Choroid plexus epithelial cell (primary cell): ENCODE results near the gene CLEC6A.
"Not testable (repeated sequence)": the region's sequence is repeated elsewhere in the genome, so short reads cannot be mapped to it uniquely, and the experiment has no call there.

Experiments used
- DNase-seq: peaks from one replicate; pipeline ENCODE4 v3.0.0-alpha.2; 2010; ENCODE audit warnings: low read depth
- H3K4me3 ChIP-seq: 2 replicates; pipeline ENCODE4 v1.5.1; 2011; ENCODE audit warnings: low read depth, mild to moderate bottlenecking, control low read depth, low read length, moderate library complexity
- TF ChIP-seq, protein P1 (sequence below): conservative IDR thresholded peaks from 2 replicates; pipeline ENCODE4 v1.5.1; 2011; ENCODE audit warnings: low read depth, mild to moderate bottlenecking, control low read depth, inconsistent platforms, low read length, moderate library complexity

Gene CLEC6A

DNA sequence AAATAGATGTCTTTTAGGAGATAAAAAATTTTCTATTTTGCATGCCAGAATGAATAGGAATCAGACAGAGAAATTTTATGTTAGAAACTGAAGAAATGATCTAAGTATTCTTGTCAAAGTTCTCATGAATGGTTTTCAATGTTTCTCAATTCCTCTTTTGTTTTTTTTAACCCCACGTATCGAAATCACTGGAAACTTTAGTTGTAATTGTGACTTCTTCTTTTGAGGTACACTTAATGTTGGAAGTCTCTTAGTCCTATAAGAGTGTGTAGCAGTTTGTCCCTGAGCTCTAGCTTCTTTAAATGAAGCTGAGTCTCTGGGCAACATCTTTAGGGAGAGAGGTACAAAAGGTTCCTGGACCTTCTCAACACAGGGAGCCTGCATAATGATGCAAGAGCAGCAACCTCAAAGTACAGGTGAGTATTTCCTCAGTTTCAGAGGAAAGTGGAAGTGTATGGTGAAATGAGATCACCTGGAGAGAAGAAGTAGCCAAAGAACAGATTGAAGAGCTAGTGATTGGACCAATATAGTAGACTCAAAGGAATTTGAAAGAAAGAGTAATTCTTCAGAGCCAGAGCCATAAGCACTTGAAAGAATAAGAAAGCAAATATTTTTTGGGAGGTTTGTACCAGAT, at the start of gene CLEC6A:
Gene CLEC6A, plus strand, starts transcription at position 236 of the 634 bp plus-strand sequence. Its CDS starts 150 bp downstream, at position 386.
- no peak for DNase-seq
- TF ChIP-seq, protein P1, sequence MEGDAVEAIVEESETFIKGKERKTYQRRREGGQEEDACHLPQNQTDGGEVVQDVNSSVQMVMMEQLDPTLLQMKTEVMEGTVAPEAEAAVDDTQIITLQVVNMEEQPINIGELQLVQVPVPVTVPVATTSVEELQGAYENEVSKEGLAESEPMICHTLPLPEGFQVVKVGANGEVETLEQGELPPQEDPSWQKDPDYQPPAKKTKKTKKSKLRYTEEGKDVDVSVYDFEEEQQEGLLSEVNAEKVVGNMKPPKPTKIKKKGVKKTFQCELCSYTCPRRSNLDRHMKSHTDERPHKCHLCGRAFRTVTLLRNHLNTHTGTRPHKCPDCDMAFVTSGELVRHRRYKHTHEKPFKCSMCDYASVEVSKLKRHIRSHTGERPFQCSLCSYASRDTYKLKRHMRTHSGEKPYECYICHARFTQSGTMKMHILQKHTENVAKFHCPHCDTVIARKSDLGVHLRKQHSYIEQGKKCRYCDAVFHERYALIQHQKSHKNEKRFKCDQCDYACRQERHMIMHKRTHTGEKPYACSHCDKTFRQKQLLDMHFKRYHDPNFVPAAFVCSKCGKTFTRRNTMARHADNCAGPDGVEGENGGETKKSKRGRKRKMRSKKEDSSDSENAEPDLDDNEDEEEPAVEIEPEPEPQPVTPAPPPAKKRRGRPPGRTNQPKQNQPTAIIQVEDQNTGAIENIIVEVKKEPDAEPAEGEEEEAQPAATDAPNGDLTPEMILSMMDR, result no peak
- H3K4me3 ChIP-seq, result no peak within 1 kb of the TSS

DNA sequence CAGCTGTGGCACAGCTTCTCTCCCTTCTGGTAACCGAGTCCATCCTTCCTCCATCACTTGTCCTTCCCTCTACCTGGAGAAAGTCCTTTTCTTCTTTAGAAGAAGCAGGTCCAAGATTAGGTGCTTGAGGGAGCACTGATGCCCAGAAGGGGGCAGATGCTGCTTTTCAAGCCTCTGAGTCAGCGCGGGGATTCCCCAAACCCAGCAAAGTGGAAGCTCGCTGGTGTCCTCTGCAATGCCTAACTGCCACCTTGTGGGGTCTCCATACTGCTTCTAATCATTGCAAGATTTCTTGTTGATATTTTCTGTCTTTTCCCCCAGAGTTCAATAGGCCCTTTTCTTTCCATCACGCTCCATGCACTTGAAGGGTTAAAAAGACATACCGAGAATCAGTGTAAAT, 36.2 kb upstream of the CLEC6A start:
- not testable (repeated sequence) for DNase-seq

DNA sequence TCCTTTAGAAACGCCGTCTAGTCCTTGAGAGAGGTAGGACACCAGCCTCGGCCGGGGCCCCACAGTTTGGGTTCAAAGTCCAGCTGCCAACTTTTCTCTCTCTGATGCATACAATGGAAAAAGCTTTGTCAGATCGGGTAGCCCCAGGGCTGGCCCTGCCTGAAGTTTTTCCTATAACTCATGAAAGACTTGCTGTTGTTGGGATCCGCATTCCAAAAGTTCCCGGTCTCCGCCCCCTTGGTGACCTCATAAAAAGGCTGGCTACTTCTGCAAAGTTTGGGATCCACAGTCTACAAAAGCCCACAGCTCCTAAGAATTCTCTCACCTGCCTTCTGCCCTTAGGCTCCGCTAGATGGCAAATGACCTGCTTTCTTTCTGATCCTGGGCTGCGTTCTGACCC, 35.3 kb upstream of the CLEC6A start:
- TF ChIP-seq, protein P1, result no peak
- no peak for DNase-seq
- no peak overlapping the region for H3K4me3 ChIP-seq

More for the DNA sequence above, 36.2 kb upstream of the CLEC6A start:
- H3K4me3 ChIP-seq, result not testable (repeated sequence)

DNA sequence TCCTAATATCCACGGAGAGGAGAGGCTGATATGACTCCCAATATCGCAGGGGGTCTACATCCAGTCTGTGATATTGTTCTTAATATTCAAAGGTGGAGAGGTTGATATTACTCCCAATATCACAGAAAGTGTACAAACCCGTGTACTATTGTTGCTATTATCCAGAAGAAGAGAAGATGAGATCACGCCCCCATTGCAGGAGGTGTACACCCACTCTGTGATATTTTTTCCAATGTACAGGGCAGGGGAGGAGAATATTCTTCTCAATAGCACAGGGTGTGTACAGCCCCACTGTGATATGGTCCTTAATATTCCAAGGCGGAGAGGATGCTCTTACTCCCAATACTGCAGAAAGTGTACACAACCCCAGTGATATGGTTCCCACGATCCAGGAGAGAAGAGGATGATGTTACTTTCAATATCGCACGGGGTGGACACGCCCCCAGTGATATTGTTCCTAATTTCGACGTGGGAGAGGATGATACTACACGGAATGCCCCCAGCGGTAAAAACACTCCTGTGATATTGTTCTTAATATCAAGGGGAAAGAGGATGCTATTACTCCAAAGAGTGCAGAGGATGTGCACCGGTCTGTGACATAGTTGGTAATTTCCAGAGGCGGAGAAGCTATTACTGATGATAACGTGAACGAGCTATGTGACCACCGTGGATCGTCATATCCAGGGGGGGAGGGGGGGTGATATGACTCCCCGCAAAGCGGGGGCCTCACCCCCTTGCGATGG, 11.1 kb upstream of the CLEC6A start:
- not testable (repeated sequence) for DNase-seq

DNA sequence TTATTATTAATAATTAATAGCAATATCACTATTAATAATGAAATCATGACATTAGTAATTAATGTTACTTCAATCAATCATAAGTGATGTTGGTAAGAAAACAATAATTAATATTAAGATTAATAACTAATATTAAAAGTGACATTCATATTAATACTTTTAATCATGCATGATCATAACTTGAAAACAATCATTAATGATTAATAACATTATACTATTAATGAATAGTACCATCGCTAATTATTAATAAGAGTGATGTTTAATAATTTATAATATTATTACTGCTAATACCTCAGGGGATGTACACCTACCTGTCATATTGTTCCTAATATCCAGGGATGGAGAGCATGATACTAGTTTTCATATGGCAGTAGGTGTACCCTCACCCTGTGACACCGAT, 10.0 kb upstream of the CLEC6A start:
- TF ChIP-seq, protein P1, result no peak
- DNase-seq, result no peak
- H3K4me3 ChIP-seq, result no peak overlapping the region

More for the DNA sequence above, 11.1 kb upstream of the CLEC6A start:
- H3K4me3 ChIP-seq, result not testable (repeated sequence)

DNA sequence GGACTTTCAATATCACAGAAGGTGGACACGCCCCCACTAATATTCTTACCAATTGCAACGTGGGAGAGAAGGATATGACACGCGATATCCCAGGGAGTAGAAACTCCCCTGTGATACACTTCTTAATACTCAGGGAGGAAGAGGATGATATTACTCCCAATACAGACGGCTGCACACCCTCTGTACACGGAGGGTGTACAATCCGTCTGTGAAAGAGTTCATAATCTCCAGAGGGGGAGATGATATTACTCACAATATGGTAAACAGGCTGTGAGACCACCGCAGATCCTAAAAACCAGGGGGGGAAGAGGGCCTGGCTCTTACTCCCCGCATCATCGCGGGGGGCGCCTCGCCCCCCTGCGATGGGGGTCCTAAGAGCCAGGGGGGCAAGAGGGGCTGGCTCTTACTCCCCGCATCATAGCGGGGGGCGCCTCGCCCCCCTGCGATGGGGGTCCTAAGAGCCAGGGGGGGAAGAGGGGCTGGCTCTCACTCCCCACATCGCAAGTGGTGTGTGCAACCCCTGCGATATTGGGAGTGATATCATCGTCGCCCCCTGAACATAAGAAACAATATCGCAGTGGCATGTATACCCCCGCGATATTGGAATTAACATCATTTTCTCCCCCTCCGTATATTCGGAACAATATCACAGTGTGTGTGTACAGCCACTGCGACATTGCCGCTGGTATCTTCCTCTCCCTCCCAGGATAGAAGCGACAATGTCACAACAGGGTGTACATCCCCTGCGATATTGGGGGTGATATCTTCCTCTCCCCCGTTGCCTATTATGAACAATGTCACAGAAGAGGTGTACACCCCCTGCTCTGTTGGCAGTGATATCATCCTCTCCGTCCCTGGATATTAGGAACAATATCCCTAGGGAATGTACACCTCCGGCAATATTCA, 8.9 kb upstream of the CLEC6A start:
- TF ChIP-seq, protein P1, result no peak
- no peak for DNase-seq
- H3K4me3 ChIP-seq, result no peak overlapping the region

DNA sequence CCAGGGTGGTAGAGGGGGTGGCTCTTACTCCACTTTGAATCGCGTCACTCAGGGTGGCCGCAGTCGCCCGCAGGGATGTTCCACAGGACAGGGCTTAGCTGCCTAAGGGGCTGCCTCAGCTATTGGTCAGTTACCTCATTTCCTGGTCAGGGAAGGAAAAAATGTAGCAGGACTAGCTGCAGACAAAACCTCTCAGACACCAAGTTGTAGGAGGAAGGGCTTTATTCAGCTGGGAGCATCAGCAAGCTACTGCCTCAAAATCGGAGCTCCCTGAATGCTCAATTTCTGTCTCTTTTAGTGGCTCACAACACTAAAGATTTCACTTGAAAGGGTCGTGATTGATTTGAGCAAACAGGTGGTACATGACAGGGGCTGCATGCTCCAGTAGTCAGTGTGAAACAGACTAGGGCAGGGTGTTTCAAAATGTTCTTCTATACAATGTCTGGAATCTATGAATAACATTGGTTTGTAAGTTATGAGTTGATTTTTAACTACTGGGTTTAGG, 6.4 kb upstream of the CLEC6A start:
- H3K4me3 ChIP-seq, result no peak overlapping the region
- TF ChIP-seq, protein P1, result no peak
- DNase-seq, result no peak
